GM23338 (cell line): ENCODE results near the gene CACNA1S. TPM values are rescaled to one million over a fixed set of nuclear protein-coding genes. Genes with fewer than 3 reads are reported as not detected.
A peak's percentile ranks its signal among the peaks of the same experiment; 100 is the strongest.

Source experiments
- ATAC-seq: fragments of 200-7000 bp; cut with Tn5 transposase; 3 replicates; pipeline ENCODE4 v1.9.1; 2020
- DNase-seq: peaks from one replicate; pipeline ENCODE4 v3.0.0-alpha.2; 2015; ENCODE audit warnings: low spot score
- H2AFZ ChIP-seq: fragments of 200-600 bp; sonication (generic); 2 replicates; pipeline ENCODE4 v1.8.0; 2016; ENCODE audit warnings: antibody characterized with exemption, mild to moderate bottlenecking, moderate library complexity
- H3F3A ChIP-seq: fragments of 200-600 bp; sonication (generic); replicated peaks from 2 replicates; pipeline ENCODE4 v1.8.0; 2017; ENCODE audit warnings: antibody characterized with exemption, mixed run types, low read depth
- H3K27ac ChIP-seq: fragments of 200-600 bp; sonication (generic); 2 replicates; pipeline ENCODE4 v1.6.1; 2016; ENCODE audit warnings: low read depth
- H3K27me3 ChIP-seq: fragments of 200-600 bp; sonication (generic); 2 replicates; pipeline ENCODE4 v1.8.0; 2016; ENCODE audit warnings: mild to moderate bottlenecking, mixed run types, moderate library complexity; ENCODE audit not compliant: insufficient read depth
- H3K36me3 ChIP-seq: fragments of 200-600 bp; sonication (generic); 2 replicates; pipeline ENCODE4 v1.8.0; 2016; ENCODE audit warnings: mild to moderate bottlenecking; ENCODE audit not compliant: insufficient read depth
- H3K4me1 ChIP-seq: fragments of 200-600 bp; sonication (generic); 2 replicates; pipeline ENCODE4 v1.8.0; 2016; ENCODE audit warnings: mild to moderate bottlenecking, moderate library complexity; ENCODE audit not compliant: insufficient read depth
- H3K4me2 ChIP-seq: fragments of 200-600 bp; sonication (generic); 2 replicates; pipeline ENCODE4 v1.7.1; 2017; ENCODE audit warnings: mixed run types
- H3K4me3 ChIP-seq: fragments of 200-600 bp; sonication (generic); 2 replicates; pipeline ENCODE4 v1.6.1; 2016; ENCODE audit warnings: mixed run types
- H3K79me2 ChIP-seq: fragments of 200-600 bp; sonication (generic); replicated peaks from 2 replicates; pipeline ENCODE4 v1.8.0; 2017; ENCODE audit warnings: mild to moderate bottlenecking; ENCODE audit not compliant: insufficient read depth
- H3K9me2 ChIP-seq: fragments of 200-600 bp; sonication (generic); 2 replicates; pipeline ENCODE4 v1.8.0; 2017; ENCODE audit not compliant: insufficient read depth
- H4K20me1 ChIP-seq: fragments of 200-600 bp; sonication (generic); replicated peaks from 2 replicates; pipeline ENCODE4 v1.8.0; 2017; ENCODE audit warnings: mild to moderate bottlenecking; ENCODE audit not compliant: insufficient read depth
- H3K27ac Mint-ChIP-seq: 2 replicates; pipeline ENCODE4 v1.8.0; 2020; ENCODE audit warnings: inconsistent platforms, mild to moderate bottlenecking, moderate library complexity, mixed read lengths
- H3K27me3 Mint-ChIP-seq: 3 replicates; pipeline ENCODE4 v1.8.0; 2022; ENCODE audit warnings: low read depth, mild to moderate bottlenecking, moderate library complexity, mixed read lengths, inconsistent platforms; ENCODE audit not compliant: insufficient read depth, poor library complexity
- H3K36me3 Mint-ChIP-seq: 3 replicates; pipeline ENCODE4 v1.8.0; 2021; ENCODE audit warnings: low read depth, mild to moderate bottlenecking, inconsistent platforms, moderate library complexity, mixed read lengths
- H3K4me1 Mint-ChIP-seq: 3 replicates; pipeline ENCODE4 v1.8.0; 2020; ENCODE audit warnings: mild to moderate bottlenecking, inconsistent platforms, mixed read lengths
- H3K4me3 Mint-ChIP-seq: 3 replicates; pipeline ENCODE4 v1.8.0; 2021; ENCODE audit warnings: moderate library complexity, mild to moderate bottlenecking, inconsistent platforms, mixed read lengths
- H3K9me3 Mint-ChIP-seq: 3 replicates; pipeline ENCODE4 v1.8.0; 2020; ENCODE audit warnings: moderate library complexity, mild to moderate bottlenecking, inconsistent platforms, mixed read lengths
- CTCF ChIP-seq, 2 experiments: fragments of 200-600 bp in 1 of 2; sonication (generic) in 1 of 2; conservative IDR thresholded peaks; 2 replicates each; pipeline versions ENCODE4 v1.5.1 to v1.6.1; 2016 to 2017; ENCODE audit warnings: antibody characterized with exemption in 2 of 2, low read depth in 2 of 2, mild to moderate bottlenecking in 2 of 2, moderate library complexity in 1 of 2
- EZH2 ChIP-seq: fragments of 200-600 bp; sonication (generic); IDR thresholded peaks from one replicate; pipeline ENCODE4 v1.8.0; 2017; ENCODE audit warnings: antibody characterized with exemption, mild to moderate bottlenecking, low read depth; ENCODE audit not compliant: unreplicated experiment
- JUNB ChIP-seq: IDR thresholded peaks from one replicate; pipeline ENCODE4 v1.6.1; 2016; ENCODE audit warnings: antibody characterized with exemption; ENCODE audit not compliant: unreplicated experiment
- NANOG ChIP-seq: IDR thresholded peaks from 2 replicates; pipeline ENCODE4 v1.6.1; 2016; ENCODE audit warnings: antibody characterized with exemption, borderline replicate concordance
- POLR2AphosphoS5 ChIP-seq: IDR thresholded peaks from 2 replicates; pipeline ENCODE4 v1.6.1; 2016; ENCODE audit warnings: antibody characterized with exemption, low read depth
- REST ChIP-seq: IDR thresholded peaks from one replicate; pipeline ENCODE4 v1.6.1; 2018; ENCODE audit warnings: antibody characterized with exemption; ENCODE audit not compliant: unreplicated experiment
- ZNF114 ChIP-seq: fragments of 250-450 bp; sonication (Bioruptor Pico); IDR thresholded peaks from 2 replicates; pipeline ENCODE4 v1.5.0; 2020; ENCODE audit warnings: mild to moderate bottlenecking, moderate library complexity
- polyA plus RNA-seq: library from polyadenylated mRNA; unstranded; fragments of >200 nt; fragmentation: Nextera tagmentation; extraction: Ambion mirVana; gene quantifications from 2 replicates; pipeline ENCODE4 v1.2.1, GENCODE V29; 2016
- total RNA-seq: library from RNA; depleted of rRNA; stranded (reverse); fragments of >200 nt; shearing (Covaris generic); gene quantifications from 2 replicates; pipeline ENCODE4 v1.2.3, GENCODE V29; 2014

CACNA1S gene
- total and polyA plus RNA-seq, 2 experiments from 2014 or later, result 0.03 TPM; not detected in 1

GRCh38 chr1:201023517-201023902, 88.7 kb downstream of the CACNA1S start, which contains the start of gene KIF21B:
Gene KIF21B (minus strand): TSS chr1:201023714. CDS start chr1:201023383, 331 bp downstream.
- no peaks in the 10 kb centered on the region for H3K9me2 ChIP-seq
- H3K9me3 Mint-ChIP-seq, result no peaks in the 10 kb centered on the region
- DNase-seq, result peak; percentile 96
- H4K20me1 ChIP-seq, result peaks cover under 1% of the 10 kb centered on the region
- TF ChIP-seq POLR2AphosphoS5 (peak; percentile 50; the same call in 1 of the 2 replicates), REST (no peak), JUNB (no peak), CTCF (conservative IDR thresholded peaks at IDR 0.05; ENCODE audit: low read depth in 2 of 2) (no peak)
- peaks cover 29% of the 10 kb centered on the region for H3K79me2 ChIP-seq
- H3K4me1 ChIP-seq, result peaks cover 64% of the 10 kb centered on the region
- H3K4me1 Mint-ChIP-seq, result peaks cover 69% of the 10 kb centered on the region
- peak within 1 kb of the TSS; percentile 76 for H2AFZ ChIP-seq
- H3K4me2 ChIP-seq, result peak within 1 kb of the TSS; percentile 98
- ATAC-seq, result peak; percentile 69
- 0 out of 2 replicates have a peak, but pooled peaks cover 3% of the 10 kb centered on the region for H3F3A ChIP-seq
- H3K4me3 Mint-ChIP-seq, result peak within 1 kb of the TSS; percentile 83
- no peak within 1 kb of the TSS for H3K27ac ChIP-seq
- H3K27me3 Mint-ChIP-seq, result peaks cover 26% of the 10 kb centered on the region
- H3K36me3 ChIP-seq, result peaks cover 7% of the 10 kb centered on the region; the same call in 1 of the 2 replicates
- H3K36me3 Mint-ChIP-seq, result peaks cover 21% of the 10 kb centered on the region
- H3K4me3 ChIP-seq, result peak within 1 kb of the TSS; percentile 82
- no peaks in the 10 kb centered on the region for H3K27me3 ChIP-seq
- H3K27ac Mint-ChIP-seq, result peak within 1 kb of the TSS; percentile 36

GRCh38 chr1:201022820-201023516, 89.3 kb downstream of the CACNA1S start:
- no peaks in the 10 kb centered on the region for H3K27me3 ChIP-seq
- H3K4me3 ChIP-seq, result peak overlapping the region; percentile 82
- H3K27ac Mint-ChIP-seq, result no peak overlapping the region
- H3K4me2 ChIP-seq, result peak overlapping the region; percentile 98
- no peaks in the 10 kb centered on the region for H3K9me2 ChIP-seq
- H3F3A ChIP-seq, result 0 out of 2 replicates have a peak, but pooled peaks cover 3% of the 10 kb centered on the region
- H4K20me1 ChIP-seq, result peaks cover 3% of the 10 kb centered on the region
- H3K4me1 Mint-ChIP-seq, result peaks cover 74% of the 10 kb centered on the region
- no peak overlapping the region for H3K27ac ChIP-seq
- H3K4me3 Mint-ChIP-seq, result peak overlapping the region; percentile 83
- H3K9me3 Mint-ChIP-seq, result no peaks in the 10 kb centered on the region
- peaks cover 64% of the 10 kb centered on the region for H3K4me1 ChIP-seq
- peaks cover 28% of the 10 kb centered on the region for H3K27me3 Mint-ChIP-seq
- ATAC-seq (peak; percentile 3; the same call in 2 of the 3 replicates), DNase-seq (peak; percentile 65)
- peaks cover 15% of the 10 kb centered on the region for H3K36me3 Mint-ChIP-seq
- TF ChIP-seq EZH2, result no peak
- TF ChIP-seq POLR2AphosphoS5, result no peak
- no peak for TF ChIP-seq ZNF114
- TF ChIP-seq NANOG, result no peak
- peak in 1 of 2 experiments; percentile 21; a peak in 2 of 4 replicates for TF ChIP-seq CTCF (conservative IDR thresholded peaks at IDR 0.05; ENCODE audit: low read depth in 2 of 2)
- H2AFZ ChIP-seq, result peak overlapping the region; percentile 76; the same call in 1 of the 2 replicates
- peaks cover 34% of the 10 kb centered on the region for H3K79me2 ChIP-seq
- H3K36me3 ChIP-seq, result peaks cover 7% of the 10 kb centered on the region; the same call in 1 of the 2 replicates
